Measurements from ENCODE around the gene GNPAT.

DNA sequence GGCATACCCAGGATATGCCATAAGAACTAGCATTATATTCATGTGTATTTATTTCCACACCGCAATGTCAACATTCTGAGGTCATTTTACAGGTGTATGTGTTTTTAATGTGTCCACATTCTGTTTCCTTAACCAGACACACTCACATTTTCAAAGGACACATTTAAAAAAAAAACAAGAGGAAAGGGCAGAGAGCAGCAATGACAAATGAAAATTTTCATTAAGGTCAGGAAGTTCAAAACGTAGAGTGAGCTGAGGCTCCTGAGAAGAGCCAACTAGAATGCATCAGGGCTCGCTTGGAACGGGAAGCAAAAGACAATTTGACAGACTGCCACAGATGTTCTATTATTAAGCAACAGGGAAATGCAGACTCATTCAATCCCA is 4.8 kb upstream of the GNPAT start:
- TF ChIP-seq, protein P1, sequence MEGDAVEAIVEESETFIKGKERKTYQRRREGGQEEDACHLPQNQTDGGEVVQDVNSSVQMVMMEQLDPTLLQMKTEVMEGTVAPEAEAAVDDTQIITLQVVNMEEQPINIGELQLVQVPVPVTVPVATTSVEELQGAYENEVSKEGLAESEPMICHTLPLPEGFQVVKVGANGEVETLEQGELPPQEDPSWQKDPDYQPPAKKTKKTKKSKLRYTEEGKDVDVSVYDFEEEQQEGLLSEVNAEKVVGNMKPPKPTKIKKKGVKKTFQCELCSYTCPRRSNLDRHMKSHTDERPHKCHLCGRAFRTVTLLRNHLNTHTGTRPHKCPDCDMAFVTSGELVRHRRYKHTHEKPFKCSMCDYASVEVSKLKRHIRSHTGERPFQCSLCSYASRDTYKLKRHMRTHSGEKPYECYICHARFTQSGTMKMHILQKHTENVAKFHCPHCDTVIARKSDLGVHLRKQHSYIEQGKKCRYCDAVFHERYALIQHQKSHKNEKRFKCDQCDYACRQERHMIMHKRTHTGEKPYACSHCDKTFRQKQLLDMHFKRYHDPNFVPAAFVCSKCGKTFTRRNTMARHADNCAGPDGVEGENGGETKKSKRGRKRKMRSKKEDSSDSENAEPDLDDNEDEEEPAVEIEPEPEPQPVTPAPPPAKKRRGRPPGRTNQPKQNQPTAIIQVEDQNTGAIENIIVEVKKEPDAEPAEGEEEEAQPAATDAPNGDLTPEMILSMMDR (IDR thresholded peaks at IDR 0.05) = no peak
- no peak for TF ChIP-seq POLR2A (IDR thresholded peaks at IDR 0.05)

Measured in breast epithelium (tissue), 3 donors.